Ovary (tissue), 3 donors: Measurements from ENCODE around the gene P2RY8.

Experiments used
- CTCF ChIP-seq, 3 donors: fragments of 450-650 bp in 2 of 3; fragments of 200-600 bp in 1 of 3; IDR thresholded peaks; one replicate each; pipeline versions ENCODE4 v1.5.1 to v1.8.0; 2016 to 2022; ENCODE audit warnings: antibody characterized with exemption in 3 of 3, mild to moderate bottlenecking in 1 of 3
- POLR2A ChIP-seq: fragments of 450-650 bp; IDR thresholded peaks from one replicate; pipeline ENCODE4 v1.6.1; 2017; ENCODE audit warnings: antibody characterized with exemption, mild to moderate bottlenecking, moderate library complexity
- donor health status: DM: no; HTN: no; CAD: no.

GRCh38 chrX:1417921-1418771, 118.8 kb downstream of the P2RY8 start:
- no peak for TF ChIP-seq CTCF (IDR thresholded peaks at IDR 0.05)
- no peak for TF ChIP-seq POLR2A
